HEK293T (cell line): ENCODE measurements around the gene ISLR.

ENCODE experiments used
- CTCF ChIA-PET: fragments of 350-600 bp; formaldehyde crosslinking; extraction: SDS; loops from one replicate; lab custom pipeline; 2021; ENCODE audit warnings: antibody characterized with exemption, inconsistent platforms; lab: Yijun Ruan, JAX
- POLR2A ChIA-PET: fragments of 350-600 bp; formaldehyde crosslinking; extraction: SDS; loops from one replicate; lab custom pipeline; 2020; ENCODE audit warnings: antibody characterized with exemption, inconsistent platforms; lab: Yijun Ruan, JAX
- DNase-seq: peaks from one replicate; pipeline ENCODE4 v3.0.0; 2012; ENCODE audit warnings: mixed read lengths; ENCODE audit errors: extremely low spot score
- ARNT ChIP-seq: fragments of 450-650 bp; IDR thresholded peaks from 2 replicates; pipeline ENCODE4 v1.6.1; 2017; ENCODE audit warnings: mild to moderate bottlenecking
- BHLHE40 ChIP-seq: fragments of 450-650 bp; IDR thresholded peaks from 2 replicates; pipeline ENCODE4 v1.6.1; 2016; ENCODE audit warnings: mild to moderate bottlenecking, moderate library complexity, borderline replicate concordance
- CTBP1 ChIP-seq: fragments of 450-650 bp; IDR thresholded peaks from 2 replicates; pipeline ENCODE4 v1.6.1; 2016; ENCODE audit warnings: borderline replicate concordance
- ELF4 ChIP-seq: fragments of 450-650 bp; IDR thresholded peaks from 2 replicates; pipeline ENCODE4 v1.6.1; 2017; ENCODE audit warnings: antibody characterized with exemption
- FOXA1 ChIP-seq: fragments of 450-650 bp; IDR thresholded peaks from 2 replicates; pipeline ENCODE4 v1.6.1; 2016; ENCODE audit warnings: mild to moderate bottlenecking
- FOXK2 ChIP-seq: fragments of 450-650 bp; IDR thresholded peaks from 2 replicates; pipeline ENCODE4 v1.6.1; 2016; ENCODE audit warnings: mild to moderate bottlenecking
- FOXM1 ChIP-seq: fragments of 450-650 bp; IDR thresholded peaks from 2 replicates; pipeline ENCODE4 v1.6.1; 2017; ENCODE audit warnings: mild to moderate bottlenecking, borderline replicate concordance
- HDGF ChIP-seq: fragments of 450-650 bp; IDR thresholded peaks from 2 replicates; pipeline ENCODE4 v1.6.1; 2017; ENCODE audit warnings: antibody characterized with exemption, borderline replicate concordance
- L3MBTL2 ChIP-seq: fragments of 450-650 bp; conservative IDR thresholded peaks from 2 replicates; pipeline ENCODE4 v1.6.1; 2016; ENCODE audit warnings: mild to moderate bottlenecking
- LEF1 ChIP-seq: fragments of 450-650 bp; IDR thresholded peaks from 2 replicates; pipeline ENCODE4 v1.6.1; 2017; ENCODE audit warnings: mild to moderate bottlenecking, borderline replicate concordance
- NFRKB ChIP-seq: fragments of 450-650 bp; IDR thresholded peaks from 2 replicates; pipeline ENCODE4 v1.6.1; 2016; ENCODE audit warnings: mild to moderate bottlenecking, moderate library complexity
- PKNOX1 ChIP-seq: fragments of 450-650 bp; IDR thresholded peaks from 2 replicates; pipeline ENCODE4 v1.6.1; 2016
- SP1 ChIP-seq: fragments of 450-650 bp; IDR thresholded peaks from 2 replicates; pipeline ENCODE4 v1.6.1; 2017
- SUZ12 ChIP-seq: fragments of 450-650 bp; IDR thresholded peaks from 2 replicates; pipeline ENCODE4 v1.6.1; 2016; ENCODE audit warnings: mild to moderate bottlenecking
- TARDBP ChIP-seq: fragments of 450-650 bp; IDR thresholded peaks from 2 replicates; pipeline ENCODE4 v1.6.1; 2016
- ZNF384 ChIP-seq: fragments of 450-650 bp; IDR thresholded peaks from 2 replicates; pipeline ENCODE4 v1.6.1; 2016

Gene ISLR

GRCh38 chr15:74165461-74165860 lies 8.0 kb upstream of the ISLR start:
- TF ChIP-seq FOXM1 (no peak), HDGF (no peak), LEF1 (no peak), L3MBTL2 (no peak), ELF4 (no peak), SUZ12 (no peak), ZNF384 (no peak), NFRKB (no peak), TARDBP (no peak), FOXK2 (no peak), PKNOX1 (no peak), CTBP1 (no peak), SP1 (no peak), BHLHE40 (no peak), FOXA1 (no peak), ARNT (no peak)
- POLR2A ChIA-PET: no interaction called here
- no peak for DNase-seq
- CTCF ChIA-PET: no interaction called here

GRCh38 chr15:74167891-74168331 lies 5.6 kb upstream of the ISLR start:
- ChIA-PET CTCF (no interaction called here), POLR2A (no interaction called here)
- TF ChIP-seq FOXM1 (no peak), SP1 (no peak), LEF1 (no peak), HDGF (no peak), ZNF384 (no peak), NFRKB (no peak), L3MBTL2 (no peak), TARDBP (no peak), PKNOX1 (no peak), SUZ12 (no peak), ARNT (no peak), FOXA1 (no peak), FOXK2 (no peak)
- no peak for DNase-seq

GRCh38 chr15:74168711-74169126 lies 4.8 kb upstream of the ISLR start:
- TF ChIP-seq FOXM1 (no peak), L3MBTL2 (no peak), TARDBP (no peak), LEF1 (no peak), FOXK2 (no peak), HDGF (no peak), SP1 (no peak), SUZ12 (no peak), PKNOX1 (no peak), FOXA1 (no peak), NFRKB (no peak), CTBP1 (no peak), BHLHE40 (no peak), ELF4 (no peak)
- CTCF ChIA-PET: no interaction called here
- POLR2A ChIA-PET: no interaction called here
- no peak for DNase-seq

GRCh38 chr15:74170071-74170844 lies 3.3 kb upstream of the ISLR start:
- CTCF ChIA-PET: no interaction called here
- TF ChIP-seq L3MBTL2 (no peak), PKNOX1 (no peak), NFRKB (no peak), TARDBP (no peak), BHLHE40 (no peak), LEF1 (no peak), FOXK2 (no peak), ELF4 (no peak), HDGF (no peak)
- DNase-seq: no peak
- POLR2A ChIA-PET: no interaction called here

- CTCF ChIA-PET: no interaction called here
- TF ChIP-seq BHLHE40 (no peak), FOXM1 (no peak), ZNF384 (no peak), CTBP1 (no peak), SUZ12 (no peak), FOXK2 (no peak), L3MBTL2 (no peak), ARNT (no peak), LEF1 (no peak)
- POLR2A ChIA-PET: no interaction called here
- no peak for DNase-seq
These were observed 2.5 kb upstream of the ISLR start for GRCh38 chr15:74170875-74171578.
